GM19328 (cell line): Measurements from ENCODE around the gene WDR13.

ENCODE experiments used
- ATAC-seq: cut with Tn5 transposase; IDR thresholded peaks from one replicate; pipeline ENCODE4 v1.9.1; 2021; ENCODE audit warnings: mild to moderate bottlenecking, moderate library complexity; ENCODE audit not compliant: unreplicated experiment

WDR13 gene

DNA sequence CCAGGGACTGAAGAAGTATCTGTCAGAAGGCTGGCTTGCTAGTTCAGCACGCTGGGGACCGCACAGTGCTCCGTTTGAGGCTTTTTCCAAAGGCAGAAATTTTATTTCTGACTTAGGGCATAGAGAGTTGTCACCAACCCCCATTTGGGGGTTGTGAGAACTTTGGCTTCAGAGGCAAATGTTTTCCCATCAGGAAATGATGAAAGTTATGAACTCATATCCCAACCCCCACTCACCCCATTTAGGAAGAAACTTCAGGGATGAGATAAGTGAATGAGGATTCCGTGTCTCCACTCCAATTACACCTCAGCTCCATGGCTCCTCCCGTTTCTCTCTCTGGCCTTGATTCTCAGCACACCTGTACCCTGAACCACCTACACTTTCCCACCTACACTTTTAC lies 4.3 kb upstream of the WDR13 start:
- no peak for ATAC-seq

DNA sequence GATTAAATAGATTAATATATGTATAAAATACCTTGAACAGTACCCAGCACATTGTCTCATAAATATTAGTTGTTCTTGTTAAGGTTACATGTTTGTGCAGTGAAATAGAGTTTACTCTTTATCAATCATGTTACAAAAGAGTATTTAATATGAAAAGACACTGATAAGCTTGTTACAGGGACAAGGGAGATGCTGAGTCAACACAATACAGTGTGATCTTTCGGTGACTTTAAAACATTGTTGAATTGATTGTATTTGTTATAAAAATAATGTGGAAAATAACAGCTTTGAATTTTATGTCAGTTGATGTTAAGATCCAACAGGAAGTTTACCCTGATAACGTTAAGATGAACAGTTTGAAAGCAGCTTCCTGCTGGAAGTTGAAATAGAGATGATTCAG lies 1.4 kb upstream of the WDR13 start:
- ATAC-seq: no peak

GRCh38 chrX:48598614-48599013 lies 1.3 kb downstream of the WDR13 start:
- no peak for ATAC-seq

- no peak for ATAC-seq
These were observed 2.0 kb downstream of the WDR13 start for GRCh38 chrX:48599341-48599740.

DNA sequence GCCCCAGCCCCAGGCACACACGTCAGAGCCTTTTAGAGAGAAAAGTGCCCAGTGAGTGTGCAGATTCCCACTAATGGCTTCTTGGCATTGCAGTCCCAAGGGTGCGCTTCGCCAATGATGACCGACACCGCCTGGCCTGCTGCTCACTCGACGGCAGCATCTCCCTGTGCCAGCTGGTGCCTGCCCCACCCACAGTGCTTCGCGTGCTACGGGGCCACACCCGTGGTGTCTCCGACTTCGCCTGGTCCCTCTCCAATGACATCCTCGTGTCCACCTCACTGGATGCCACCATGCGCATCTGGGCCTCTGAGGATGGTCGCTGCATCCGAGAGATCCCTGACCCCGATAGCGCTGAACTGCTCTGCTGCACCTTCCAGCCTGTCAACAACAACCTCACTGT lies 2.9 kb downstream of the WDR13 start:
- no peak for ATAC-seq

GRCh38 chrX:48601741-48602394 lies 4.6 kb downstream of the WDR13 start:
- no peak for ATAC-seq

DNA sequence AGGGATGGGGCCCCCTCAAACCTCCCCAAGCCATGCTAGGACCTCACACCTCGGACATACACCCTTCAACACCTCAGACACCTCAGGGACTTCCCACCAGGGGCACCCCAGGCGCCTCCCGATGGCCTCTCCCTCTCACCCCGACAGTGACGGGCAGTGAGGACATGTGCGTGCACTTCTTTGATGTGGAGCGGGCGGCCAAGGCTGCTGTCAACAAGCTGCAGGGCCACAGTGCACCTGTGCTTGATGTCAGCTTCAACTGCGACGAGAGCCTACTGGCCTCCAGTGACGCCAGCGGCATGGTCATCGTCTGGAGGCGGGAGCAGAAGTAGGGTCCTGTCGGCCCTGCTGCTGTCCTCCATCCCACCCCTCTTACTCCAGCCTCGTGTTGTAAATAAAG lies 7.4 kb downstream of the WDR13 start:
- ATAC-seq: no peak

DNA sequence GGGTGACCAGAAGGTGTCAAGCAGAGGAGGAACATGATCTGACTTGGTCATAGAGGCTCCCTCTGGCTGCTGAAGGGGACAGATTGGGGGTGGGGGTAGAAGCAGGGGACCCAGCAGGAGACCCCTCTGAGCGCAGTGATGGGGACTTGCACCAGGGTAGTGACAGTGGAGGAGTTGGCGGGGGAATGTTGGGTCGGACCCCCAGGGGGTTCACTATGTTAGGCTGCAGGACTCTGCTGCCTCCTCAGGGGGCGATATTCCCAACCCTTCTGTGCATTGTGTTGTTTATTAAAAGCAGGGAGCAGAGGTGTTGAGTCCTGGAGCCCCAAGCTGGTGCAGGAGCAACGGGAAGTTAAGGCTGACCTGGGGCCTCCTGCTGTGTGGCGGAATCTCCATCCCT lies 8.8 kb downstream of the WDR13 start:
- ATAC-seq: no peak

DNA sequence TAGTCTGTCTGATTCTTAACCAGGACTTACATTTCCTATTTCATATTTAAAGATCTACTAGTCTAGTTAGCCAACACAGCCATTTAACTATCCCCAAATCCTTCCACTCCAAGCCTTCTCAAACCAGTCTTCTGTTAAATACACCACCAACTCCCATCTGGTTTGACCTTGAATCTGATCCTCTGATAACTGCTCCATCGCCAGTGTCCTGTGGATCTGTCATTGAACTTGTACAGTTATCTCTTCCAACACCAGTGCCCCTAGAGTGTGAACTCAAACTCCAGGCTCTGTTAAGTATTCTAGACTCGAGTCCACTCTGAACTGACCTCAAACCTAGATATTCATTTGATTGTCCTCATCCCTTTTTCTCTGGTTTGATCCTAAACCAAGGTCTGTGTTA lies 14.4 kb downstream of the WDR13 start:
- ATAC-seq: no peak

- no peak for ATAC-seq
These were observed 16.3 kb downstream of the WDR13 start for GRCh38 chrX:48613502-48614160.

DNA sequence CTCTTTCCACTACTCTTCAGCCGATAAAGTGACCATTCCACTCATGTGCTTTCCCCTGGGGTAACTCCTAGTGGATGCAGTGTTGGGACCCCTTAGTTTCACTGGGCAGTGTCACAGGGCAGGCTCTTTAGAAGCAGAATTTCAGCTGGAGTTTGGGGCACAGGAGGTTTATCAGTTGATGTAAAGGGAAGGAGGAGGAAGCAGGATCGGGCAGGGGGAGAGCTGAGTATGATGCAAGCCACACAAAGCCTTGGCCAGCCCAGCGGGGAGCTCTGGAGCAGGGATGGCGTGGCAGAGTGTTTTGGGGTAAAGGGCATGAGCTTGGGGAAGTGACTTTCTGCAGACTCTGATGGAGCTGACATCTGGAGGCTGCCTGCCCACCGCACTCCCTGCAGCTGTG lies 19.3 kb downstream of the WDR13 start:
- ATAC-seq: no peak

DNA sequence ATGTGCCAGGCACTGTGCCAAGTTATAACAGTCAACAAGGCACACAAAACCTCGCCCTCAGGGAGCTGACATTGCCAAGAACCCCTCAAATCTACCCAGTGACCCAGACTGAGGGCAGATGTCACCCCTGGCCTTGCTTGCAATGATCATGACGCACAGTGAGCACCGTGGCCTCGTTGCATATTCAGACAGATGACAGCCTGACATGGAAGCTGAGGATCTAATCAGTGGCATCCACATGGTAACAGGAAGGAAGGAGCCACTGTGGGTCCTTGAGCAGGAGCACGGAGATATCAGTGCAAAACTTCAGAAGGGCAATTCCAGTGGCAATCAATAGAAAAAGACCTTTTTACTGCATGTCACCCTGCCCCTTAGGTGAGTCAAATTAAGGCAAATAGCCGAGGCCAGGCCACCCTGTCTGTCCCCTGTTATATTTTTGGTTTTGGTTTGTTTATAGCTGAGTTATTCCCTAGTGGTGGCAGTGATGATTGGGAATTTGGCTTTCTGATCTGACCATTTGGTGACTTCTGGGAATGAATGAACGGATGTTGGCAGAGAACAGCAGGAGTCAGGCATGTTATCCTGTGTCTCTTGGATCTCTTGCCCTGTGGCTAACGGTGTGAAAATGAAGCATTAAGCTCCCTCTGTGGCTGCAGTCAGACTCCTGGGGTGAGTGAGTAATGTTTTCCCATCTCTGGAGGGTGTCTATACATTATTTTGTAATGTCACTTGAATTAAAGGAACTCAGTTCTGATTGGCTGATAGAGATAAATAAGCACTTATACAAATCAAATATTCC lies 20.4 kb downstream of the WDR13 start:
- no peak for ATAC-seq

DNA sequence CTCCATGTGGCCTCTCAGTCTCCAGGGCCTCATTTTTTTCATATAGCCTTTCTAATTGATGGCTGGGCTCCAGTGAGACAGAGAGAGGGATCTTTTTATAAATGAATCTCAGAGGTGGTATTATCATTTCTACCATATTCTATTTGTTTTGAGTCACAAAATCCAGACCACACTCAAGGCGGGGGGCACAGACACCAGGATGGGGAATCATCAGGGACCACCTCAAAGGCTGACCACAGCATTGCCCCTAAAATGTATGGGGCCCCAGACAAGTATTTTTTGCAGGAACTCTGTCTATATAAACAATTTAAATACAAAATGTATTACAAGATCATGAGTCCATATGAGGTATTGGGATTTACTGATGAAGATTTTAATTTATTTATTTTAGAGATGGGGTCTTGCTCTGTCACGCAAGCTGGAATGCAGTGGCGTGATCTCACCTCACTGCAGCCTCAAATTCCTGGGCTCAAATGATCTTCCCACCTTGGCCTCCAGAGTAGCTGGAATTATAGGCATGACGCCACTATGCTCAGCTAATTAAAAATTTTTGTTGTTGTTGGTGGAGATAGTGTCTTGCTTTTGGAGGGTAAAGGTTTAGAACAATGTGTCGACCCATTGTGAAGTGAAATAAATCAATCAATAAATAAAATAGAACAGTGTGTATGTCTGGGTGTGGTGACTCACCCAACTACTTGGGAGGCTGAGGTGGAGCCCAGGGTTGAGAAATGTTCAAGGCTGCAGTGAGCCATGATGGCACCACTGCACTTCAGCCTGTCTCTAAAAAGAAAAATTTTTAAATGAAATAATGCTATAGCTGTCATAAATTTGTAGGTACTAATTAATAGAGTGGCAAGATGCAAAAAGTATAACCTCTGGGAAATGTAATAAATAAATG lies 29.4 kb downstream of the WDR13 start:
- no peak for ATAC-seq

DNA sequence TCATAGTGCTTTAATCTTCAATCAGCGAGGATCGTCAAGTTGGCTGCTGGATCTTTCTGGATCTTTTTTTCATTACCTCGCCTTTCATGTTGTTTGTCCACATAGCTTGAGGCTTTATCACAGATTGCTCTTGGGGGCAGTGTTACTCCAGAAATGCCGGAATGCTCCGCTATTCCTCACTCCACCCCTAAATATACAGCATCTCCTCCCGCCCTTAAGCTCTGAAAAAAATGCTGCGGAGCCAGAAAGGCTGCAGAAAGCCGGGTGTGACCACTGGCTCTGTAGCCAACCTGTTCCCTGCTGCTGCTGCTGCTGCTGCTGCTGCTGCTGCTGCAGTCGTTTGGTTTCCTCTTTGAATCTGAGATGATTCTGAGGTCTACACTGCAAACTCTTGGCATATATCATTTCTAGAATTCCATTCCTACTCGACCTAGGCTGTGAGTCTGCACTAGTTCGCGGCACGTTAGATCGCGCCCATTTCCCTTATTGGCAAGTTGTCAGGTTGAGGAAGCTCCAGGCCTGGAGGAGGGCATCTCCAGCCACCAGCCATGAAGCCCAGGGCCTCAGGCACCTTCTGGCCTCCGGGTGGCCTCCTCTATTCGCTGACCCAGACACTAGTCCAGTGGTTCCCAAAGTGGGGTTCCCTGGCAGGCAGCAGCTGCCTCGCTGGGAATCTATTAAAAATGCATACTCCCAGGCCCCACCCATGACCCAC lies 34.2 kb downstream of the WDR13 start:
- ATAC-seq: peak; percentile 83

GRCh38 chrX:48632207-48632606 lies 34.9 kb downstream of the WDR13 start:
- ATAC-seq: no peak

- ATAC-seq: no peak
These were observed 39.0 kb downstream of the WDR13 start for GRCh38 chrX:48636301-48636700.

DNA sequence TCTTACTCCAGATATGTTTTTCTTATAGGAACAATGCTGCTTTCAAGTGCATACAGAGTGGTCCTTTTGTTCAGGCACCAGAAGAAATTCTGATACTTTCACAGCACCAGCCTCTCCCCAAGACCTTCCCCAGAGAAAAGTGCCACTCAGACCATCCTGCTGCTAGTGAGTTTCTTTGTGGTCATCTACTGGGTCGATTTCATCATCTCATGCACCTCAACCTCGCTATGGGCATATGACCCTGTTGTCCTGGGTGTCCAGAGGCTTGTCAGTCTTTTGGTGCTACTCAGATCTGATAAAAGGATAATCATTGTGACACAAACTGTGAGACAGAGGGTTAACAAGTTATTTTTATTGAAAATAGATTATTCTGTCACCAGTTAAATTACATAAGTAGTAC lies 39.5 kb downstream of the WDR13 start:
- no peak for ATAC-seq

DNA sequence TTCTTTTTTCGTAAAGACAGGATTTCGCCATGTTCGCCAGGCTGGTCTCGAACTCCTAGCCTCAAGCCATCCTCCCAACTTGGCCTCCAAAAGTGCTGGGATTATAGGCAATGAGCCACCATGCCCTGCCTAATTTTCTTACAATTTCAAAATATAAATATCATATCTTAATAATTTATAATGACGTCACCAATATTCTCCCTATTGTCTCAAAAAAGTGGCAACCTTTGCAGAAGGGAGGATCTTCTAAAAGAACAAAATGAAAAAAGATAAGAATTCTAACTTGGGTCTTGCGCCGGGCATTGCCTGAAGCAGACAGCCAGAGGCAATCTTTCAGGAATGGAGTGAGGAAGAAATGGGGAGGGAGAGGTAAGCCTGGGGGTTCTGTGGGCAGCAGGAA lies 48.4 kb downstream of the WDR13 start:
- no peak for ATAC-seq

GRCh38 chrX:48648336-48648751 lies 51.1 kb downstream of the WDR13 start:
- no peak for ATAC-seq

GRCh38 chrX:48649102-48649501 lies 51.8 kb downstream of the WDR13 start:
- ATAC-seq: no peak
